NCI-H2107 treated with DMSO at 0.1 percent for 48 hours (cell line): ENCODE data around the gene CMIP.

Experiments
- DNase-seq: peaks from one replicate; lab custom pipeline; 2025; ENCODE audit not compliant: unreplicated experiment; lab: John Stamatoyannopoulos, UW

The CMIP gene

DNA sequence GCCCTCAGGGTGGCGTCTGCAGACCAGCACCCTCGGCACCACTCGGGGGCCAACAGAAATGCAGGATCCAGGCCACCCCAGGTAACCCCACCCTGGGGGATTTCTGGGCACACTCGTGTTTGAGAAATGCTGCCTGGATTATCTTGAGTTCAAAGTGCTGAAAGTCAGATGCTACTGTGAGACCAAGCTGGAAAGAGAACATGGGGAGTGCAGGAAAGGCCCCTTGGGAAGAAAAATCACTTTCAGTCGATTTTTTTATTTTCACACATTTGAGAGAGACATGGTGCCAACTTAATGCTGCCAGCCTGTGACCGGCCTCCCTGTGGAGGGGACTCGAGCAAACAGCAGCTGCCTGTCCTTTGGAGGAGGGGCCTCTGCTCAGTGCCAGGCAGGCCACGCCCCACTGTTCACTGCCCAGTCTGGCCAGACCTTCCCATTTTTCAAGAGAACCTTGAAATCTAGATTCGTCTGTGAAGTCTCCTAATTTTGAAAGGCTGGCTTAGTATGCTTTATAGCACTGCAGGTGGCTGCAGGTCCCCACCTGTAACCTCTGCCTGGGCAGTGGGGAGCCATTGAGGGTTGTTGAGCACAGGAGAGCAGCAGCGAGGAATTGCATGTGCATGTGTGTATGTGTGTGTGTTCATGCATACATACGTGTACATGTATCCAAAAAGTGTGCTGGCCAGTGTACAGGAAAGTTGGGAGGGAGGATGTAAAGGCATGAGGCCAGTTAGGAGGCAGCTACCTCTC is 263.8 kb downstream of the CMIP start:
- DNase-seq, result no peak

DNA sequence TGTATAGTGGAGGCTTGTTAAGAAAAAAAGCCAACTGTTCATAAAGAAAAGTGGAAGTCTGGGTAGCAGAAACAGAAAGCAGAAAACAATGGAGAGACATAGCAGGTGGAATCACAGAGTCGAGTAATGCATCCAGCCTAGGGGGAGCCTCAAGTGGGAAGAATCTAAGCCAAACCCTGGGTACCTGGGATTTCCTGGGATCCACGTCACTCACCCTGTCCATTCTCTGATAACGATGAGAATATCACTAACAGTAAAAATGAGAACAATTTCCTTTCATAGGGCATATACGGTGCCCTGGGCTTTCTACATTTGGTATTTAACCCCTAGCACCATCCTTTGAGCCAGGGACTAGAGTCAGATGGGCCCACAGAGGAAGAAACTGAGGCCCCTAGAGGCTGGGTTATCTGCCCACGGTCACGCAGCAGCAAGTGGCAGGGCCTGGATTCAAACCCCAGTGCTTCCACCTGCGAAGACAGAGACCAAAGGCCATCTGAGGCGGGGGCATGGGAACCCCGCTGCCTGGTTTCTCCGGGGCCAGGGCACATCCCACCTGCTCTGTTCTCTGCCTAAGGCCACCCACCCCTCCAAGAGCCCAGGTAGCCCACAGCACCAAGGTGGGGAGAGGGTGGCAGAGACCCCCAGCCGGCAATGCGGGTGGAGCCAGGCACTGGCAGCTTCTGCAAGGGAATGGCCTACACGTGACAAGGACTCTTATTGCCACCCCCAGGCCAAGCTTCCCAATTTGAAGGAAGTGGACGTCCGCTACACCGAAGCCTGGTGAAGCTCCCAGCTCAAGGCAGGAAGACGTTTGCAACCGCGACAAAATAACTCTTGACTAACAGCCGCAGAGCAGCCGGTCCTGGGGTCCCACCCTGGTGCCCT is 264.6 kb downstream of the CMIP start:
- DNase-seq, result no peak

DNA sequence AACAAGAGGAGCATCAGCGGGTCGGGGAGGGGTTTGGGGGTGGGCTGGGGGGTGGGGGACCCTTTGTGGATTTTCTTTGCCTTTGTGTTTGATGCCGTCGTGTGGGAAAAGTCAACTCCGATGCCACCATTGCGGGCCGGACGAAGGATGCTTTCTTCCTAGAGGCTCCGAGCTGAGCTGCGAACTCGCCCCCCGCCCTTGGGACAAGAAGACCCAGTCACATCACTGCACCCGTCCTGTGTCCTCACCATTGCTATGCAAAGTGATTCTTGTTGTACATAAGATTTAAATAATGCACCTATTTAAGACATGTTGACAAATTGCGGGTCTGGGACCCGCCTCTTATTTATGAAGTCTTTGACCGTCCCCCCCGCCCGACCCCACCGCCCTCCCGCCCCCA is 265.4 kb downstream of the CMIP start:
- no peak for DNase-seq

DNA sequence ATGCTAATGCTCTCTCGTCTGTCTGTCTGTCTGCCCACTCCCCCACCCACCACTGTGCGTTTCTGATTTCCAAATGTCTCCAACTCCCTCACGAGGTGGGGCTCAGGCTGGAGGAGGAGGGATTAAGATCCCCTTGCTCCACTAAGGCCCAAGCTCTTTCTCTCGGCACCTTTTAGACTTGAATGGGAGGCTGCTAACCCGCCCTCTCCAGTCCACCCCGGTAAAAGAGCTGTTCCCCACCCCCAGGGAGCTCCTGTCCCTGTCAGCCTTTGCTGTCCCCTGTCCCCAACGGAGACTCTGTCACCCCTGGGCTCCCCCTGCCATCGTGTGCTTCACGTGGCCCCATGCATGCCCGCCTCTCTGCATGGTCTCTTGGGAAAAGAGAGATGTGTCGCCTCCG is 266.0 kb downstream of the CMIP start:
- no peak for DNase-seq

DNA sequence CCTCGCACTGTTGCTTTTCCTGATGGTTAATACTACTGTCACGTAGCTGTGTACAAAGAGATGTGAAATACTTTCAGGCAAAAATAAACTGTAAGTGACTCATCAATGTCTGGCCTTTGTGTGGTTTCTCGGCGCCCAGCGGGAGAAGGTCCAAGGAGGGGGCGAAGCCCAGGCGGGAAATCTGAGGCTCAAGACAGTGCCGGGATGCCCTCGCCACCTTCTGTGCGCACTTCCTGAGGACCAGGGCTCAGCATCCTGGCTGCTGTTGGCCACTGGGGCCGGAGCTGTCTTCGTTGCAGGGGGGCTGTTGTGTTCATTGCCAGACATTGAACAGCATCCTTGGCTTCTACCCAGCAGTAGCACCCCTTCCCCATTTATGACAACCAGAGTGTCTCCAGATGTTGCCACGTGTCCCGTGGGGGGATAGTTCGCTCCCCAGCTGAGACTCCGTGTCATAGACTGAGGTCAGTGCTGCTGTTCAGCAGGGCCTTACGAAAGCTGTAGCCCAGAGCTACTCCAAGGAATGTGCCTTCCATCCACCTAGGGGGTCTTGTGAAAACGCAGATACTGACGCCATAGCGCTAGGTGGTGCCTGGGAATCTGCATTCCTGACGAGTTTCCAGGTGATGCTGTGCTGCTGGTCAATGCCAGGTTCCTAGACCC is 267.2 kb downstream of the CMIP start:
- DNase-seq, result no peak

DNA sequence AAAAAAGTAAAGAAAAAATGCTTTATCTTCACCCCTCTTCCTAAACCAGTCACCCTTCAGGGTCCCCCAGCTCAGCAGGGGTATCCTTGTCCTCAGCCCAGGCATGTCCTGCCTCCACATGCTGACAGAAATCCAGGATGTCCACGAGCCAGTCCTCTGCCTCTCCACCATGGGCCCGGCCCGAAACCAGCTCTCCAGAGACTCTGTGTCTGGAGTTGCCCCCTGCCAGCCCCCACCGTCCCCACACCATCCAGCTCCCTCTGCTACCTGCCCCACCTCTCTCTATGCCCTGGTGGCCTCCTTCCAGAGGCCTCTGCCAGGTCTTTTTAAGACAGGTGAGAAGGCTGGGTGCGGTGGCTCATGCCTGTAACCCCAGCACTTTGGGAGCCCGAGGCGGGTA is 268.1 kb downstream of the CMIP start:
- no peak for DNase-seq

DNA sequence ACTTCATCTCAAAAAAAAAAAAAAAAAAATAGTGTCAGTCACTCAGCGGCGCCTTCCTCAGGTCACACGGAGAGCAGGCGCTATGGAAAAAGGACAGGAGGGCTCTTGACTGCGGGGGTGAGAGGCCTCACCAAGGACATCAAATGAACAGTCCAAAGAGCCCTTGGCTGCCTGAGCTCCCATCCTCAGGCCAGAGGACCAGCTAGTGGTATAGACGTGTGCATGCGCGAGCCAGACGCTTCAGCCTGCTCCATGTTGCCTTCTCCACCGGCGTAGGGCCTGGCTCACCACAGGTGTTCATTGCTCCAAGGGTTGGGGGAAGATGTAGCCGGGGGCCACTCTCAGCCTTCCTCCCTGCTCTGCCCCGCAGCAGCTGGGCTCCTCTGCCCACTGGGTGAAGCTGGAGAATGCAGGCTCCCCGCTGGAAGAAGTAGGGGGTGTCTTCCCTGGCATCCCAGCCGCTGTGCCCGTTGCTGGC is 268.7 kb downstream of the CMIP start:
- no peak for DNase-seq

DNA sequence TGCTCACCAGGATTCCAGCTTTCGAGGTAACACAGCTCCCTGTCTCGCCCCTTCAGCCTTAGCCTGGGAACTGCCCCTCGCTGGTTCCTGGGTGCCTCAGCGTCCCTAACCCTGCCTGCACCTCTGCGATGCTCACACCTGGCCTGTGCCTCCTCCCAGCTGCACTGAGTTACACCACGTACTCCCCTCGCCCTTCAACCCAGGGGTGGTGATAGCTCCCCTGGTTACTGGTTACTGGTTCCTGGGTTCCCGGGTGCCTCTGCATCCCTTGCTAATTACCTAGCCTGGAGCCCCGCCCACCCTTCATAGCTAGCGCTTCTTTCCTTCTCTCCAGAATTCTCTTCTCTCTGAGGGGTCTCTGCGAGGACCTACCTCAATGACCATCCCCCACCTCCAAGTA is 269.2 kb downstream of the CMIP start:
- DNase-seq, result no peak

DNA sequence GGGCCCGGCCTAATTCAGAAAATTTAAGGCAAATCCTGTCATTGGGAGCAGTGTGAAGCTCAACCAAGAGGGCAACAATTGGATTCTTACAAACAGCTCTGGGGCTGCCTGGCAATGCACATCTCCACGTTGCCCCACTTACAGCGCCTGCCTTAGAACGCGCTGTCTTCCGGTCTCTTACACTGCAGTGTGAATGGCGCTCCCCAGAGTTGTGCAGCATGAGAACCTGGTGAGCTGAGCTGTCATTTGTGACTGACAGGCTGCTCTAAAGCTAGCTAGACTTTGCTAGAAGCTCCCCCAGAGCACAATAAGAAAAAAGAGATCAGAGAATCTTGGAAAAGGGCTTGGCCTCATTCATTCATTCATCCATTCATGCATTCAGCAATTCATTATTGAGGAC is 270.0 kb downstream of the CMIP start:
- no peak for DNase-seq

DNA sequence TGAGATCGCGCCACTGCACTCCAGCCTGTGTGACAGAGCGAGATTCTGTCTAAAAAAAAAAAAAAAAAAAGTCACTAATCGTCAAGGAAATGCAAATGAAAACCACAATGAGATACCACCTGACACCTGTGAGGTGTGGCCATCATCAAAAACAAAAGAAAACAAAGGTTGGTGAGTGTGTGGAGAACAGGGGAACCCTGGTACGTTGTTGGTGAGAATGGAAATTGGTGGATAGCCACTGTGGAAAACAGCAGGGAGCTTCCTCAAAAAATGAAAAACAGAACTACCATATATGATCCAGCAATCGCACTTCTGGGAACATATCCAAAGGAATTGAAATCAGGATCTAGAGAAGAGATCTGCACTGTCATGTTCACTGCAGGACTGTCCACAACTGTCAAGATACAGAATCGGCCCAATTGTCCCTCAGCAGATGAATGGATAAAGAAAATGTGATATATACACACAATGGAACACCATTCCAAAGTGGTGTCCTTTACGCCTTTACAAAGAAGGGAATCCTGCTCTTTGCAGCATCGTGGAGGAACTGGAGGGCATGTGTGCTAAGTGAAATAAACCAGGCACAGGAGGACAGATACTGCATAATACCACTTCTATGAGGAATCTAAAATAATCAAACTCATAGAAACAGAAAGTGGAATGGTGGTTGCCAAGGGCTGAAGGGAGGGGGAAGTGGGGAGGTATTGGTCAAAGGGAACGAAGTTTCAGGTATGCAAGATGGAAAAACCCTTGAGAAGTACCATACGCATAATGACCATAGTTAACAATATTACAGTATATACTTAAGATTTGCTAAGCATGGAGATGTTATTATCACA is 271.0 kb downstream of the CMIP start:
- no peak for DNase-seq

DNA sequence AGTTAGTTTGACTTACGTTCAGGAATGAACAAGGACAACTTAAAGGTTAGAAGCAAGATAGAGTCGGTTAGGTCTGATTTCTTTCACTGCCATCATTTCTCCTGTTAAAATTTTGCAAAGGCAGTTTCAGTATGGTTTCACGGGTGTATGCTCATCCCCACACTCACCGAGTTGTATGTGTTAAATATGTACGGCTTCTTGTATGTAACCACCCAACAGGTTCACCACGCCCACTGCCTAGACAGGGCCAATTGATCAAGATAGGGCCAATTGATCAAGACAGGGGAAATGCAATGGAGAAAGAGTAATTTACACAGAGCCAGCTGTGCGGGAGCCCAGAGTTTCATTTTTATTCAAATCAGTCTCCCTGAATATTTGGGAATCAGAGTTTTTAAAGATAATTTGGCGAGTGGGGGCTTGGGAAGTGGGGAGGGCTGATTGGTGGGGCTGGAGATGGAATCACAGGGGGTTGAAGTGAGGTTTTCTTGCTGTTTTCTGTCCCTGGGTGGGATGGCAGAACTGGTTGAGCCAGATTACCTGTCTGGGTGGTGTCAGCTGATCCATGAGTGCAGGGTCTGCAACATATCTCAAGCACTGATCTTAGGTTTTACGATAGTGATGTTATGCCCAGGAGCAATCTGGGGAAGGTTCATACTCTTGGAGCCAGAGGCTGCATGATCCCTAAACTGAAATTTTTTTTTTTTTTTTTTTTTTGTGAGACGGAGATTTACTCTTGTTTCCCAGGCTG is 272.0 kb downstream of the CMIP start:
- no peak for DNase-seq

DNA sequence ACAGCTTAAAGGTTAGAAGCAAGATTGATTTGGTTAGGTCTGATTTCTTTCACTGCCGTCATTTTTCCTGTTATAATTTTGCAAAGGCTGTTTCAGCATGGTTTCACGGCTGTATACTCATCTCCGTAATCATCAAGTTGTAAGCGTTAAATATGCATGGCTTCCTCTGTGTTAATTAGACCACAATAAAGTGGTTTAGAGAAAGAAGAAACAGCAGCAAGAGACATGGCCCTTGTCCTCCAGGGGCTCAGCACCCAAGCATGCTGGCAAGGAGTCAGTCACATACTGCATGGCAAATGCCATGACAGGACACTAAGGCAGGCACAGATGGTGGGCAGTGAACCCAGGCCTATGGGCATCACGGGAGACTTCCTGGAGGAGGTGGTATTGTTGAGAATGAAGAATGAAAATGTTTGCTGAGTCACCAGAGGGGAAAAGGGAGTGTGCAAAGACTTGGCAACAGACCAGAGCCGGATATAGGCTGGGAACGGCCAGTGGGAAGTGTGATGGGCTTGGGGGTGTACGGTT is 273.1 kb downstream of the CMIP start:
- no peak for DNase-seq

DNA sequence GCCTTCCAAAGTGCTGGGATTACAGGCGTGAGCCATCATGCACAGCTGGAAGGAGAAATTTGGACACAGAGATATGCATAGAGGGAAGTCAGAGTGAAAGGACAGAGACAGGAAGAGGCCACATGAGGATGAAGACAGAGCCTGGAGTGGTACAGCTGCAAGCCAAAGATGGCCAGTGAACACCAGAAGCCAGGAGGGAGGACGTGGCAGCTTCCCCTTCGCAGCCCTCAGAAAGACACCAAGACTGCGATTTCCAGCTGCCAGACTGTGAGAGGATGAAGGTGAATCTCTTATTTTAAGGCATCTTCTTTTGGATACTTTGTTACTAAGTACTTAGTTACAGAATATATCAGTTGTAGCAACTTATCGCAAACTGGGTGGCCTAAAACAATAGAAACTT is 274.0 kb downstream of the CMIP start:
- DNase-seq, result no peak

DNA sequence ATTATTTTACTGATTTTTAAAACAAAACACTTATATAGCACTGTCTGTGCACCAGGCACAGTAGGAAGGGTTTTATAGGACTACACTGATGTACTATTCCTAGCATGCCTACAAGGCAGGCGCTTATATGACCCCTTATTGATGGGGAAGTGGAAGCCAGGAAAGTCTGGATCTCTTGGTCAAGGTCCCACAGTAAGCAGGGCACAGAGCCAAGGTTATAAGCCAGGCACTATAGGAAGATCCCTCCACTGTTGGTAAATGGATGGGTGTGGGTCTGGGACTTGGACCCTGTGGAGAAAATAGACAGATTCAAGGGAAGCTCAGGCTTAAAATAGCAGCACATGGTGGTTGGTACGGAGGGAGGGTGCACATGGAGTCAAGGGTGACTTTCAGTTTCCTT is 275.4 kb downstream of the CMIP start:
- no peak for DNase-seq

DNA sequence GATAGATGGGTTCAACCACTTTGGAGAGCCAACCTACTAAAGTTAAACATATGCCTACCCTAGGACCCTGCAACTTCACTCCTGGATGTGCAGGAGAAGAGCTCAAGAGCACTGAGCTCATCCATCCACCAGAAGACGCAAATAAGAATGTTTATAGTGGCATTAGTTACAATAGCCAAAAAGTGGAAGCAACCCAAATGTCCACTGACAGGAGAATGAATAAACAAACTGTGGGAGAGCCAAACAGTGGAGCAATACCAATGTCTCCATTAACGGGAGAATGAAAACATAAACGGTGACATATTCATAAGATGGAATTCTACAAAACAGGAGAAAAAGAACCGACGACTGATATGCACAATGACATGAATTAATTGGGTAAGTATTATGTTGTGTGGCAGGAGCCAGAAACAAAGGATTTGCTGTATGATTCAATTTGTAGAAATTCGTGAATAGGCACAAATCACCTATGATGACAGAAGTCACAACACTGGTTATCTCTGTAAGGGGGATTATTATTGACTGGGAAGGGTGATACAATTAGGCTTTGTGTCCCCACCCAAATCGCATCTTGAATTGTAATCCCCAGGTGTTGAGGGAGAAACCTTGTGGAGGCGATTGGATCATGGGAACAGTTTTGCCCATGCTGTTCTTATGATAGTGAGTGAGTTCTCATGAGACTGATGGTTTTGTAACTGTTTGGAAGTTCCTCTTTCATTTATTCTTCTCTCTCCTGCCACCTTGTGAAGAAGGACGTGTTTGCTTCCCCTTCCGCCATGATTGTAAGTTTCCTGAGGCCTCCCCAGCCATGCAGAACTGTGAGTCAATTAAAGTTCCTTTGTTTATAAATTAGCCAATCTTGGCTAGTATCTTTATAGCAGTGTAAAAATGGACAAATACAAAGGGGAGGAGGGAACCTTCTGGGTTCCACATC is 276.6 kb downstream of the CMIP start:
- DNase-seq, result no peak

DNA sequence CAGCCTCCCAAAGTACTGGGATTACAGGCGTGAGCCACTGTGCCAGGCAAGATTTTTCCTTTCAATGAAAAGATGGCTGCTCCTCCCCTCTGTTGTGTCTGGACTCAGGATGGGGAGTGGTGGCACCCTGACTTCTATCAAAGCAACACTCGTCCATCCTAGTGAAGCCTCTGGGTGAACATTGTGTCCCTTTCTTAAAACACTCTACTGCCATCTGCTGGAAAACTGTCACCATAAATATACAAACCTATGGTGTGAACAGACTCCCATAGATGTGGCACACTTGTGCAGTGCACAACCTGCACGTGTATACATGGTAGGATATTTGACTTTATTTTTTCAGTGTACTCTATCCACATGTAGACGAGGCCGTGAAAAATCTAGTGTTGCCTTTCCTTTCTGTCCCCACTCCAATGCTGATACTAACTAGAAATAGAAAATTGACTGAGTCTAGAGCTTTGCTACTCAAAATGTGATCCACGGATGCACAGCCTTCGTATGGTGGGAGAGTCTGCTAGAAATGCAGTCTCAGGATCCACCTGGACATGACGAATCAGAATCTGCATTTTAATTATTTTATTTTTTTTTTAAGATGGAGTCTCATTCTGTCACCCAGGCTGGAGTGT is 278.6 kb downstream of the CMIP start:
- peak; percentile 92 for DNase-seq

DNA sequence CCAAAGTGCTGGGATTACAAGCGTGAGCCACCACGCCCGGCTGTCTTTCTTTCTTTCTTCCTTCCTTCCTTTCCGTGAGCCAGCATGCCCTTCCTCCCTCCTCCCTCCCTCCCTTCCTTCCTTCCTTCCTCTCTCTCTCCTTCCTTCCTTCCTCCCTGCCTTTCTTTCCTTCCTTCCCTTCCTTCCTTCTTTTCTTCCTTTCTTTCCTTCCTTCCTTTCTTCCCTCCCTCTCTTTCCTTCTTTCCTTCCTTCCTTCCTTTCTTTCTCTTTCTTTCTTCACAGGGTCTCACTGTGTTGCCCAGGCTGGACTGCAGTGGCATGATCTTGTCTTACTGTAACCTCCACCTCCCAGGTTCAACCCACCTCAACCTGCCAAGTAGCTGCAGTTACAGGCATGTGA is 283.8 kb downstream of the CMIP start:
- DNase-seq, result no peak

DNA sequence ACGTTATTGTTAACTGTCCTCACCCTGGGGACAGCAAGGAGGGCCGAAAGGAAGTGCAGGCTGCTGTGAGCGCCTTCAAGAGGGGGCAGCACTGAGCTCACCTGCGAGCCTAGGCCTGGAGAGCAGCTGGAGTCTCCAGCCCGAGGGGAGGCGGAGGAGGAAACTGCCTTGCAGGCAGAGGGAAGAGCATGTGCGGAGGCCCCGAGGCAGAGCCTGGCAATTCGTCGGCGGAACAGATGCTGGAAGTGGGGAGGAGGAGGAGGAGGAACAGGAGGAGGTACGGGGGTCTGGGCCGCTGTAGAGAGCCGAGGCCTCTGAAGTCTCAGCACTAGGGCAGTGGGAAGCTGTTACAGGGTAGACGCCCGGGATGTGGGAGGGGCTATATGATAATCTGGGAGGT is 284.8 kb downstream of the CMIP start:
- DNase-seq, result no peak
